ENCODE measurements around the gene BNC1.
A peak's percentile ranks its signal among the peaks of the same experiment; 100 is the strongest.

DNA sequence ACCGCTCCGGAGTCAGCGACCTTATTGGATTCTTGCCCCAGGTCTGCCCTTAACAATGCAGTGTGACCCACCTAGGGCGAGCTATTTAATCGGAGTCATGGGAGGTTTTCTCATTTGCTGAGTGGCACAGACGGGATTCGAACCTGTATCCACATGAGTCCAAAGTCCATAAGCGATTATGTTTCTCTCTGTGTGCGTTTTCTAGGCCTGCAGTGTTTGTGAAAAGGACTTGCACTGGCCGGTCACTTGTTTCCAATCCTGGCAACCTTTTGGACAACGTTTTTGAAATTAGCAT is 76.2 kb downstream of the BNC1 start:
- TF ChIP-seq POLR2A (IDR thresholded peaks at IDR 0.05) = no peak
- TF ChIP-seq, protein P1, sequence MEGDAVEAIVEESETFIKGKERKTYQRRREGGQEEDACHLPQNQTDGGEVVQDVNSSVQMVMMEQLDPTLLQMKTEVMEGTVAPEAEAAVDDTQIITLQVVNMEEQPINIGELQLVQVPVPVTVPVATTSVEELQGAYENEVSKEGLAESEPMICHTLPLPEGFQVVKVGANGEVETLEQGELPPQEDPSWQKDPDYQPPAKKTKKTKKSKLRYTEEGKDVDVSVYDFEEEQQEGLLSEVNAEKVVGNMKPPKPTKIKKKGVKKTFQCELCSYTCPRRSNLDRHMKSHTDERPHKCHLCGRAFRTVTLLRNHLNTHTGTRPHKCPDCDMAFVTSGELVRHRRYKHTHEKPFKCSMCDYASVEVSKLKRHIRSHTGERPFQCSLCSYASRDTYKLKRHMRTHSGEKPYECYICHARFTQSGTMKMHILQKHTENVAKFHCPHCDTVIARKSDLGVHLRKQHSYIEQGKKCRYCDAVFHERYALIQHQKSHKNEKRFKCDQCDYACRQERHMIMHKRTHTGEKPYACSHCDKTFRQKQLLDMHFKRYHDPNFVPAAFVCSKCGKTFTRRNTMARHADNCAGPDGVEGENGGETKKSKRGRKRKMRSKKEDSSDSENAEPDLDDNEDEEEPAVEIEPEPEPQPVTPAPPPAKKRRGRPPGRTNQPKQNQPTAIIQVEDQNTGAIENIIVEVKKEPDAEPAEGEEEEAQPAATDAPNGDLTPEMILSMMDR (IDR thresholded peaks at IDR 0.05) = peak in 1 of 12 donors; percentile 26

Measured in heart left ventricle (tissue), 13 donors.